ENCODE measurements around the gene PRDM1. TPM values are rescaled to one million over a fixed set of nuclear protein-coding genes. Genes with fewer than 3 reads are reported as not detected.

PRDM1 gene
- total and polyA plus RNA-seq, 11 donors = 0.36 to 10.8 (median 1.7) TPM

DNA sequence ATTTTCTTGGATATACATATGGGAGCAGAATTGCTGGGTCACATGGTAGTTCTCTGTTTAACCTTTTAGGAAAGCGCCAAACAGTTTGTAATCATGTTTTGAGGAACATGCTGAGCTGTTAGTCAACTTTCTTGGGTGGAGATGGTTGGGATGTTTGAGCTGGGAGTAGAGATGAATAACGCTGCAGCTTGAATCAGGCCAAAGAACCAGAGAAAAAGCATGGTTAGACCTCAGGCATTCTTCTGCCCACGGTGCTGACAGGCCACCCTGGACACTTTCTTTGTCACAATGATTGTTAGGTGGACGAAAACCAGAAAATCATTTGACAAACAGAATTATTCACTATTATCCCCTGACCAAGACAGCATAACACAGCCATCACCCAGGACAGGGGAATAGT lies 66.8 kb downstream of the PRDM1 start:
- TF ChIP-seq, protein P1, sequence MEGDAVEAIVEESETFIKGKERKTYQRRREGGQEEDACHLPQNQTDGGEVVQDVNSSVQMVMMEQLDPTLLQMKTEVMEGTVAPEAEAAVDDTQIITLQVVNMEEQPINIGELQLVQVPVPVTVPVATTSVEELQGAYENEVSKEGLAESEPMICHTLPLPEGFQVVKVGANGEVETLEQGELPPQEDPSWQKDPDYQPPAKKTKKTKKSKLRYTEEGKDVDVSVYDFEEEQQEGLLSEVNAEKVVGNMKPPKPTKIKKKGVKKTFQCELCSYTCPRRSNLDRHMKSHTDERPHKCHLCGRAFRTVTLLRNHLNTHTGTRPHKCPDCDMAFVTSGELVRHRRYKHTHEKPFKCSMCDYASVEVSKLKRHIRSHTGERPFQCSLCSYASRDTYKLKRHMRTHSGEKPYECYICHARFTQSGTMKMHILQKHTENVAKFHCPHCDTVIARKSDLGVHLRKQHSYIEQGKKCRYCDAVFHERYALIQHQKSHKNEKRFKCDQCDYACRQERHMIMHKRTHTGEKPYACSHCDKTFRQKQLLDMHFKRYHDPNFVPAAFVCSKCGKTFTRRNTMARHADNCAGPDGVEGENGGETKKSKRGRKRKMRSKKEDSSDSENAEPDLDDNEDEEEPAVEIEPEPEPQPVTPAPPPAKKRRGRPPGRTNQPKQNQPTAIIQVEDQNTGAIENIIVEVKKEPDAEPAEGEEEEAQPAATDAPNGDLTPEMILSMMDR (IDR thresholded peaks at IDR 0.05) = no peak
- no peak for TF ChIP-seq POLR2A (IDR thresholded peaks at IDR 0.05)
- no peak for ATAC-seq
- intact Hi-C loops (cut with DNase I) = no loop called here

DNA sequence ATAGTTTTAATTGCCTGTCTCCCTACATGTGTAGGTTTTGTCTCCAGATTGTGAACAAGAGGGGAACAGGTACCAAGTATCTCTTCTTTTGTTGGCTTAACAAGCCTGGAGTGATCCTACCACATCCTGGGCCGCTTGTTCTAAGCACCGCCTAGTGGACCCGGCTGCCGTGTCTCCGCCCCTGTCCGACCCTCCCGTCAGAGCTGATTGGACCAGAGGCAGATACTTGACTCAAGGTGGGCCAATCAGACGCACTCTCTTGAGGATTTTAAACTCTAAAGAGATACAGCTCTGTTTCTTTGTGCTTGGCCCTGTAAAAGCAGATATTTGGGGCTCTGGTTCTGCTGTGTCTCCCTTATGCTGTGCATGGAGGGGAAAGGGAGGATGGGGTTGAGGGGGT lies 68.2 kb downstream of the PRDM1 start:
- ATAC-seq (no peak), DNase-seq (no peak)
- intact Hi-C loops (cut with DNase I) = no loop called here
- no peak for TF ChIP-seq POLR2A (IDR thresholded peaks at IDR 0.05)
- TF ChIP-seq, protein P1 (IDR thresholded peaks at IDR 0.05) = no peak
- Histone ChIP-seq H3K27ac (no peak overlapping the region), H3K4me1 (peaks cover 0 to 12% (median 0%) of the 10 kb centered on the region in 12 donors), H3K27me3 (no peaks in the 10 kb centered on the region), H3K4me3 (no peak overlapping the region), H3K36me3 (no peaks in the 10 kb centered on the region), H3K9me3 (no peaks in the 10 kb centered on the region)
- 94 to 96% (median 94%) methylated on average over 8 of the region's 8 CpGs for WGBS, 4 donors

More for the DNA sequence above, 66.8 kb downstream of the PRDM1 start:
- H3K27me3 ChIP-seq = no peaks in the 10 kb centered on the region
- peaks cover 0 to 12% (median 0%) of the 10 kb centered on the region in 12 donors for H3K4me1 ChIP-seq
- H3K36me3 ChIP-seq = no peaks in the 10 kb centered on the region
- no peak for DNase-seq
- no peak overlapping the region for H3K4me3 ChIP-seq
- WGBS, 4 donors = 59 to 68% (median 66%) methylated on average over 4 of the region's 4 CpGs
- H3K9me3 ChIP-seq = no peaks in the 10 kb centered on the region
- no peak overlapping the region for H3K27ac ChIP-seq

DNA sequence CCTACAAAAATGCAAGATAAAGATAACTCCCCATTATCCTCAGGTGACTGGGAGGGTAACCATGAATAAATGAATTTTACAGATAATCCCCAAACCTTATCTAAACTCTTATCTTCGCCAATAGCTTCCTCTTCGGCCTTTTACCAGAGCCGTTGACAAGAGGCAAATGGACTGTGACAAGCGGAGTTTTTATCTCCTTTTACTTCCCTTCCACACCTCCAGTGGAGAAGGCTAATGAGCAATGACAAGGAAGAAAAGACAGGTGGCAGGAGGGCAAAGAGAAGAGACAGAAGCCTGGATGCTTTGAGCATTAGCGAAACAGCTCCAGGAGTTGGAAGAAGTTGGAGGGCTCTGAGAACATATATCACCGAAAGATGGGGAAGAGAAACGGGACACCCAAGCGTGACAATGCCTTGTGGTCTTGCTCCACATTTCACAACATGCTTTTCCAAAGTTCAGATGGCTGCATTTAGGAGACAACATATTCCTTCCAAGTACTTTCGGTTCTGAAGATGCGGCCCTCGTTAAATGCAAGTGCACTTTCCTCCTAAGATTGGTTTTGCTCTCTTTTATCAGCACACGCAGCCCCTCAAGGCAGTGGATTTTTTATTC lies 69.2 kb downstream of the PRDM1 start:
- intact Hi-C loops (cut with DNase I) = no loop called here
- no peaks in the 10 kb centered on the region for H3K9me3 ChIP-seq
- no peak for DNase-seq
- no peaks in the 10 kb centered on the region for H3K36me3 ChIP-seq
- no peak overlapping the region for H3K27ac ChIP-seq
- peaks cover 0 to 12% (median 0%) of the 10 kb centered on the region in 12 donors for H3K4me1 ChIP-seq
- ATAC-seq = no peak
- WGBS, 4 donors = 67 to 77% (median 71%) methylated on average over 12 of the region's 12 CpGs
- no peak overlapping the region for H3K4me3 ChIP-seq
- H3K27me3 ChIP-seq = peaks cover 0 to 4% (median 0%) of the 10 kb centered on the region in 9 donors
- no peak for TF ChIP-seq POLR2A (IDR thresholded peaks at IDR 0.05)
- TF ChIP-seq, protein P1 (IDR thresholded peaks at IDR 0.05) = no peak

- 65 to 90% (median 84%) methylated on average over 3 of the region's 3 CpGs for WGBS, 4 donors
- Histone ChIP-seq H3K9me3 (no peaks in the 10 kb centered on the region), H3K4me1 (peaks cover 0 to 12% (median 0%) of the 10 kb centered on the region in 12 donors), H3K4me3 (no peak overlapping the region), H3K27me3 (peaks cover 0 to 4% (median 0%) of the 10 kb centered on the region in 9 donors), H3K27ac (no peak overlapping the region), H3K36me3 (no peaks in the 10 kb centered on the region)
- intact Hi-C loops (cut with DNase I) = no loop called here
- no peak for TF ChIP-seq POLR2A (IDR thresholded peaks at IDR 0.05)
- TF ChIP-seq, protein P1 (IDR thresholded peaks at IDR 0.05) = no peak
- DNase-seq = no peak
- no peak for ATAC-seq
These were observed 70.3 kb downstream of the PRDM1 start for GRCh38 chr6:106156413-106156812.

All from heart left ventricle (tissue), 16 donors.